ENCODE data around the gene ERAL1.
"Not testable (repeated sequence)": the region's sequence is repeated elsewhere in the genome, so short reads cannot be mapped to it uniquely, and the experiment has no call there.

The ERAL1 gene

GRCh38 chr17:28854457-28855335 lies at the start of gene ERAL1:
Gene ERAL1 (plus strand): TSS chr17:28855016. CDS start chr17:28855035, 19 bp downstream.
- peak; percentile 87 for DNase-seq

DNA sequence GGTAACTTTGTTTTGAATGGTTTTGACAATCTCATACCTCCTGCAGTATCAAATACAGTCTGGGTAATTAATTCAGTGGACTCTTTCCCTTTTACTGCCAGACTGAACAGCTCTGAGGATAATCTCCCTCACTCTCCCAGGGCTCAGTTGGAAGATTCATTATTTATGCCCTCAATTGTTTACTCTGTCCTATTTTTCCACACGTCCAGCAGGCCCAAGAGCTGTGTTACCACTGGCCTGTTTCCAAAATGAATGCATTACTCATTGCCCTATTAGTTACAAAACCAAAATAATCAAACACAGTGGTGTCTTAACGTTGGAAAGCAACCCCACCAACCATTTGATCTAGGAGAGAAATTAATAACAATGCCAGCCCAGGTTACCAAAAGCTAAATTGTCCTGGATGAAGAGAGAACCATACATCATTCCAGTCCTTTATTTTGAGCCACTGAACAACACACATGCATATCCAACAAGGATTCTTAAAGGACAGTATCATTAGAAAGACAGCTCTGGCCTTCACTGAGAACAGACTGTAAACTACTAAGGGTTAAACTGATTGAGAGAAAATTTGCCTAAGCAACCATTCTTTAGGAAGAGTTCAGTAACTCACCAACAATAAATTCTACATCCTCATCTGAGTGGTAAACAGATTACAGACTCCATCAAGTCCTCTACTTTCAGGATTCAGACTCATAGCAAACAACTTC lies 46.7 kb upstream of the ERAL1 start:
- DNase-seq = no peak

GRCh38 chr17:28810437-28810836 lies 44.4 kb upstream of the ERAL1 start:
- DNase-seq = peak; percentile 16

DNA sequence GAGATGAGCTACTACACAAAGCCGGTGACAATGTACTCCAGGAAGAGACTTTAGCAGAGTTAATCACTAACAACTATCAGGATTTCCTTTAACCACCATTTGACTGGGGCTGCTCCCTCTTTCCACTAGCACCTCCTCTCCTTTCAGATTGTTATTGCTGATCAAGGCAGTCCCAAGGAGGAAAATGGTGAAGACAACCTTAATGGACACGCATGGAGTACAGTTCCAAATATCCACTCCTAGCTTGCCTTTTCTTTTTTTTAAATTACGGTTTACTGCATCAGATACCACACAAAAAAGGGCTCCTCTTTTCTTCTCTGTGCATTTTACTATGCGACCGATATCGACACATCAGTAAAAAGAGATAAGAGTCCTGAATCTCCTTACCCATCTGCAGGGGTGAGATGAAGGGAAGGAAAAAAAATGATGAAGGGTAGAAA lies 43.1 kb upstream of the ERAL1 start:
- peak; percentile 8 for DNase-seq

DNA sequence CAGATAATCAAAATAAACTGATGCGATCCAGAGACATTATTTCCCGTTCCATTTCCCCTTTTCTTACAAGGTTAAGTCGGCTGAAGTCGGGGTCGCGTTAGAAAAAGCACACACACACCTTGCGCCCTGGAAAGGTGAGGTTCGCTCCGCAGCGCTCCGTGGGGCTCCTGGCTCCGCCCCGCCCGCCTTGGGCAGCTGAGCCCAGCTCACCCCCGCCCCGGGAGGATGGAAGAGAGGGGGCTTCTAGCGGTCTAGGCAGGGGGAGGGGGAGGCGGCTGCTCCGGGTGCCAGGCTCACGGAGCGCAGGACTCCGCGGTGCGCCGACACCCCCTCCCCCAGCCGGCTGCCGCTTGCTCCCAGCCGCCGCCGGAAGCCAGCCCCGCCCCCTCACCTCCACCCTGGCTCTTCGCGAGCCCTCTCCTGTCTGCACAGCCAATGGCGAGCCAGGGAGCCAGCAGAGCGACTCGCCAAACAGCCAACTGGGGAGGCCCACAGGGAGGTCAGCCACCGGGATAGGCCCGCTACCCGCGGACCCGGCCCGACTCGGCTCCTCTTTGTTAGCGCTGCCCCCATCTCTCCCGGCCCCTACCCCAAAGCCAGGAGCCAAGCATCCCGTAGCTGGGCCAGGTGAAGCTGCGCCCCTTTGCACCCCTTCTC lies 42.6 kb upstream of the ERAL1 start:
- peak; percentile 97 for DNase-seq

- no peak for DNase-seq
These were observed 42.0 kb upstream of the ERAL1 start for GRCh38 chr17:28812748-28813377.

DNA sequence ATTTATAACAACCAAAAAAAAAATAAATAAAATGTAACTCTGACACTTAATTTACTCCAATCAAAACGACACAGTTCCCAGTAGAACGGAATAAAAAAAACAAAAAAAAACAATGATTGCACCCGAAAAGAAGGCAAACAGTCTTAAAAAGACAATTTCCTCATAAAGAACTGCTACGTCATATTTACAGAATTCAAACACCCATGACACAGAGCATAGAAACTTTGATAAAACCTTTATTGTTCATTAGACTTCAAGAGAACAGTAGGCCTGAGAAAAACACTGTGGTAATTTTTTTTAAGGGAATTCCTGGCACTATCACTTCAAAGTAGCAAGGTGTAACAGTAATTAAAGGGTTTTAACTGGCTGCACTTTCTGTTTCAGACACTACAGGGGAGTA lies 38.3 kb upstream of the ERAL1 start:
- no peak for DNase-seq

DNA sequence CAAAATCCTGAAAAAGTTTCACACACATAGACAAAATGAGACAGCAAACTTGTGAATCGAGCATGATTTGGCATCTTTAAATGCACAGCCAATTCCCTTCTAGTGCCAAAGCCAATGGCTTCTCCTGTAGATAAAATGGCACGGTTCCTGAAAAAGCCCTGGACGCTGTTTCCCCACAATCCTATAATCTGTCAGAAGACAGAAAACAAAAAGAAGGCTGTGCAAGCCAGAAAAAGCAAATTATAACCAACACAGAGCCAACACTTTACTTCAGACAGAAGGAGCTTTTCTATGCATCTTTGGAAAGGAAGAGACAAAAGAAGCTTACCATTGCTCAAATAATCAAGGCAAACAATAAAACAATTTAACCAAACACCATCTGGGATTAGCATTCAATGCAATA lies 36.0 kb upstream of the ERAL1 start:
- no peak for DNase-seq

DNA sequence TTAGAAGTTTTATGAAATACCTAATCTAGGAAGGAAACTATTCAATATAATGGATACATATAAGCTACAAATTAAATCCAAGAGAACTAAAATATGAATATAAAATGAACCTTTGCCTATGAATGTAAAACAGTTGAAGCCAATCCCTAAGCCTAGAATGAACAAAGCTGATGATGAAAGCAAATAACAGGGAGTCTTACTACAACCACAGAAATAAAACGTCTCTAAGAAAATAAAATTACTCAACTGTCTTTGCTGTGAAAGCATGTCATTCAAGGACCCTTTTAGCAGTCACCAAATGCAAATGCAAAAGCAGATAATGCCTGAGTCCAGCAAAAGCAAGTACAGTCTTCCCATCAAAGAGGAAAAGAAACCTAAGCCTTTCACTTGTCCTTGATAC lies 35.2 kb upstream of the ERAL1 start:
- no peak for DNase-seq

- DNase-seq = no peak
These were observed 27.1 kb upstream of the ERAL1 start for GRCh38 chr17:28827672-28828071.

DNA sequence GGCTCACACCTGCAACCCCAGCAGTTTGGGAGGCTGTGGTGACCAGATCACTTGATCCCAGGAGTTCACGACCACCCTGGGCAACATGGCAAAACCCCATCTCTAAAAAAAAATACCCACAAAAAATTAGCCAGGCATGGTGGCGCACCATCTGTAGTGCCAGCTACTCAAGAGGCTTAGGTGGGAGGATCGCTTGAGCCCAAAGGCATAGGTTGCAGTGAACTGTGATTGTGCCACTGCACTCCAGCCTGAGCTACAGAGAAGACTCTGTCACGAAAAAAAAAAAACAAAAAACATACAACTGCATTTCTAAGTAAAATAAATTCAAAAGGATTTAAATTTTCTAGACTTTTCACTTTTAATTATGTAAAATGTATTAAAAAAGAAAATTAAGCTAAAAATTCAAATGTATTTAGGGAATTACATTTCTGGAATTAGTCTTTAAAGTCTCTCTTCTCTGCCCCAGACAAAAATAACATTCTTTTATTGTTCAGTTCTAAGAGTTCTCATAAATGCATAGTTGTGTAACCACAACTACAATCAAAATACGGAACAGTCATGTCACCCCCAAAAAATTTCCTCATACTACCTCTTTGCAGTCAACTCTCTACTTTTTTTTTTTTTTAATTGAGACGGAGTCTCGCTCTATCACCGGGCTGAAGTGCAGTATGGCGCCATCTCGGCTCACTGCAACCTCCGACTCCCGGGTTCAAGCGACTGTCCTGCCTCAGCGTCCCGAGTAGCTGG lies 26.3 kb upstream of the ERAL1 start:
- no peak for DNase-seq

- no peak for DNase-seq
These were observed 20.4 kb upstream of the ERAL1 start for GRCh38 chr17:28834420-28834819.

DNA sequence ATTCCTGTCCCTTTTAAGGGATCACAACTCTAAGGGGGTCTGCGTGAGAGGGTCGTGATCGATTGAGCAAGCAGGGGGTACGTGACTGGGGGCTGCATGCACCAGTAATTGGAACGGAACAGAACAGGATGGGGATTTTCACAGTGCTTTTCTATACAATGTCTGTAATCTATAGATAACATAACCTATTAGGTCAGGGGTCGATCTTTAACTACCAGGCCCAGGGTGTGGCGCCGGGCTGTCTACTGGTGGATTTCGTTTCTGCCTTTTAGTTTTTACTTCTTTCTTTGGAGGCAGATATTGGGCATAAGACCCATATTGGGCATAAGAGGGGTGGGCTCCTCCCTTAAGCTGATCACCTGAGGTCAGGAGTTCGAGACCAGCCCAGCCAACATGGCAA lies 18.3 kb upstream of the ERAL1 start:
- DNase-seq = not testable (repeated sequence)

GRCh38 chr17:28839221-28839620 lies 15.6 kb upstream of the ERAL1 start:
- DNase-seq = no peak

- no peak for DNase-seq
These were observed 12.9 kb upstream of the ERAL1 start for GRCh38 chr17:28841901-28842281.

DNA sequence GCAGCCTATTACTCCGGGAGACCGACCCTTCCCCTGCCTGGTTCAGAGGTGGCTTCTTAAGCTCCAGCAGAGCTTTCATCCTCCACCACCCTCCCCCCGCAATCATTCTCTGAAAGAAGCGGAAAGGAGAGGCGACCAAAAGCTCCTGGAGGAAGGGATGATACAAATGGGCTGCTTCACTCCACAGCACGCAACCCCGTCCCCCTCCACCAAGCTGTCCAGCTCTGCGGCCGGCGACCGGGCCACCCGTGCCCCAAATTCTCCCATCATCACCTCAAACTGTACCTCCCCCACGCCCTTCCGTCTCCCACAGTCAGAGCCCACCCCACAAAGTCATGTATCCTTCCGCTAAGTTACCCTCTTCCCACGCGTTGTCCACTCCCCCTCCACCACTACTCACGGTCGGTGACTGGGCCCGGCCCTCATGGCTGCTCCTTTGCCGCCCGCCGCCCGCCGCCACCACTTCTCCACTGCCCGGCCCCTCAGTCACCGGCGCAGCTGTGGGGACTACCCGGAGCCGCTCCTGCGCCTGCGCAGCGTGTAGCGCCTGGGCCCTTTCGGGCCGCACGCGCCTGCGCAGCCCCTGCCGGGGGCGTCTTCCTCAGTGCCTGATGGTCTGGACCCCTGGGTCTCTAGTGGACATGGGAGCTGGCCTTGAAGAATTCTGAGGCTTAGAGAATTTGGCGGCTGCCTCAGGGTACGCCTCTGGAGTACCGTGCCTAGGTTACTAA lies 12.4 kb upstream of the ERAL1 start, which contains the start of gene FAM222B:
Gene FAM222B, minus strand, starts transcription at position 509 of the 731 bp plus-strand sequence. CDS start 76,123 bp downstream, outside the sequence.
- peak; percentile 88 for DNase-seq

GRCh38 chr17:28843816-28844148 lies 11.0 kb upstream of the ERAL1 start:
- no peak for DNase-seq

DNA sequence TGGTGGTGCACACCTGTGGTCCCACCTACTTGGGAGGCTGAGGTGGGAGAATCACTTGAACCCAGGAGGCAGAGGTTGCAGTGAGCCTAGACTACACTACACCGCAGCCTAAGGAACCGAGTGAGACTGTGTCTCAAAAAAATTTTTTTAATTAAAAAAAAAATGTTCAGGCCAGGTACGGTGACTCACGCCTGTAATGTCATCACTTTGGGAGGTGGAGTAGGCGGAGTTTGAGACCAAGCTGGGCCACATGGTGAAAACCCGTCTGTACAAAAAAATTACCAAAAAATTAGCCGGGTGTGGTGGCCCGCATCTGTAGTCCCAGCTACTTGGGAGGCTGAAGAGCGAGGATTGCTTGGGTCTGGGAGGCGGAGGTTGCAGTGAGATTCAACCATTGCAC lies 8.6 kb upstream of the ERAL1 start:
- peak; percentile 33 for DNase-seq

- not testable (repeated sequence) for DNase-seq
These were observed 8.1 kb upstream of the ERAL1 start for GRCh38 chr17:28846699-28847098.

DNA sequence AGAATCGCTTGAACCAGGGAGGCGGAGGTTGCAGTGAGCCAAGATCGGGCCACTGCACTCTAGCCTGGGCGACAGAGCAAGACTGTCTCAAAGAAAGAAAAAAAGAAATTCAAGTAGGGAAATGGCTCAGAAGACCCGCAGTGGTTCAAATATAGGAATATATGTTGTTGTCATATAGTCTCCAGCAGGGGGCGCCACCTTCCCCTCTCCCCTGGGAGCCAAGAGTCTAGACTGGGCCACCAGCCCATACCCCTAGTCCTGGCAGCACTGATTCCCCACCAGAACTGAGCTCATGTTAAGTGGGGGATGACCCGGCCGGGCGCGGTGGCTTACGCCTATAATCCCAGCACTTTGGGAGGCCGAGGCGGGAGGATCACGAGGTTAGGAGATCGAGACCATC lies 6.1 kb upstream of the ERAL1 start:
- DNase-seq = peak; percentile 67

- DNase-seq = no peak
These were observed 5.5 kb upstream of the ERAL1 start for GRCh38 chr17:28849281-28849680.

DNA sequence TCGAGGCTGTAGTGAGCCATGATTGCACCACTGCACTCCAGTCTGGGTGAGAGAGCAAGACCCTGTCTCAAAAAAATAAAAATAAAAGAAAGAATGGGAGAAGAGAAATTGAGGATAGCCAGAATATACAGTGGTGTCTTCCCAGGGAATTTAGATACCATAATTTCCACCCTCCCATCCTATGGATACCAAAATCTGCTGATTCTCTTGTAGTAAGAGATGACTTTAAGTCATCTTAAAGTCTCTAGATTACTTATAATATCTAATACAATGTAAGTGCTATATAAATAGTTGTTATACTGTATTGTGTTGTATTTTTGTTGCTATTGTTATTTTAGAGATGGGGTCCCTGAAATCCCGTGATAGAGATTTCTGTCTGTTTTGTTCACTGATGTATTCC lies 1.5 kb upstream of the ERAL1 start:
- DNase-seq = no peak

Data from stimulated activated CD4-positive, alpha-beta T cell treated with anti-CD3 and anti-CD28 coated beads, Interleukin-4, amount 100 ng/mL, for 24 hours (primary cell).